GM12892 (cell line): ENCODE data around the gene PAGE1. TPM values are rescaled to one million over a fixed set of nuclear protein-coding genes. Genes with fewer than 3 reads are reported as not detected.
"Not testable (repeated sequence)": the region's sequence is repeated elsewhere in the genome, so short reads cannot be mapped to it uniquely, and the experiment has no call there.

Experiments
- DNase-seq: peaks from one replicate; pipeline ENCODE4 v3.0.0; 2011; ENCODE audit not compliant: insufficient read length
- FAIRE-seq: peaks from 2 replicates; lab custom pipeline; 2011; peaks lifted over from hg19 to GRCh38; lab: Jason Lieb, UNC
- POLR2A ChIP-seq: IDR thresholded peaks from 2 replicates; pipeline ENCODE4 v1.6.1; 2011; ENCODE audit warnings: low read depth, low read length, control low read depth
- POLR2AphosphoS5 ChIP-seq: IDR thresholded peaks from 2 replicates; pipeline ENCODE4 v1.6.1; 2011; ENCODE audit warnings: low read depth, low read length, control low read depth
- TAF1 ChIP-seq: IDR thresholded peaks from 2 replicates; pipeline ENCODE4 v1.6.1; 2011; ENCODE audit warnings: low read depth, mild to moderate bottlenecking, control low read depth, low read length, borderline replicate concordance
- polyA plus RNA-seq: library from polyadenylated mRNA; unstranded; fragments of >200 nt; gene quantifications from one replicate; pipeline ENCODE4 v1.2.1, GENCODE V29; 2012; ENCODE audit warnings: missing spikeins, inconsistent platforms; ENCODE audit not compliant: missing spikeins

PAGE1 gene, protein sequence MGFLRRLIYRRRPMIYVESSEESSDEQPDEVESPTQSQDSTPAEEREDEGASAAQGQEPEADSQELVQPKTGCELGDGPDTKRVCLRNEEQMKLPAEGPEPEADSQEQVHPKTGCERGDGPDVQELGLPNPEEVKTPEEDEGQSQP
- polyA plus RNA-seq: not detected

- TF ChIP-seq TAF1 (no peak), POLR2AphosphoS5 (no peak), POLR2A (no peak)
Measured at GRCh38 chrX:49695276-49696180, at the start of gene PAGE1. Gene PAGE1 (minus strand): TSS chrX:49695984. CDS start chrX:49694770, 1,214 bp downstream.

DNA sequence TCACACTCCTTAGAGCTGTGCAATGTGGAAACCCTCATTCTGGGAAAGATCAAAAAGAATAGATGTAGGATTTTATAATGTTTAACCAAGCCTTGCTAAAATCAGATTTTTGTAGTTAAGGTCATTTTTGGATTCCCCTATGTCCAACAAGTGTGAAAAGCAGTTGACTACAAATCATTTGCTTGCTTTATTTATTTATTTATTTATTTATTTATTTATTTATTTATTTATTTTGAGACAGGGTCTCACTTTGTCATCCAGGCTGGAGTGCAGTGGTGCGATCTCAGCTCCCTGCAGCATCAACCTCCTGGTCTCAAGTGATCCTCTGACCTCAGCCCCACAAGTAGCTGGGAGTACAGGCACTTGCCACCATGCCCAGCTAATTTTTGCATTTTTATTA is 45.7 kb upstream of the PAGE1 start:
- not testable (repeated sequence) for FAIRE-seq, DNase-seq

More at GRCh38 chrX:49695276-49696180, at the start of gene PAGE1:
- FAIRE-seq: no peak
- DNase-seq: no peak

GRCh38 chrX:49727847-49728246 is 32.1 kb upstream of the PAGE1 start:
- no peak for DNase-seq
- no peak for TF ChIP-seq POLR2A
- no peak for TF ChIP-seq TAF1
- no peak for TF ChIP-seq POLR2AphosphoS5
- FAIRE-seq: no peak

DNA sequence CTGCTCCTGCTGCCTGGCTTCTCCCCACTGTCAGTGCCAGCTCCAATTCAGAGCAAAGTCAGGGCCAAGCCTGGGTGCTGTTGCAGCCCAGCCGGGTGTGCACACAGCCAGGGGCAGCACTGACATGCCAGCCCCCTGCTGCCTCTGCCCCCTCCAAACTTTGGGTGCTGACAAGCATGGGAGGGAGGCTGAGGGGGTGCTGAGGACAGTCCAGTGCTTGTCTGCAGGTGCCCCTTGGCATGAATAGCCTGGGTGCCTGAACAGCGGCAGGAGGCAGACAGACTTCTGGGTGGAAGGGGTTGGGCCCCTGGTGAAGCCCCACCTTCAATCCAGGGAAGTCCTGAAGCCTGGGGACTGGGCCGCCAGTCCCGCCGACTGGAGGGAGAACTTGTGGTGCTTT is 31.2 kb upstream of the PAGE1 start:
- DNase-seq (no peak), FAIRE-seq (no peak)
- TF ChIP-seq TAF1: no peak

DNA sequence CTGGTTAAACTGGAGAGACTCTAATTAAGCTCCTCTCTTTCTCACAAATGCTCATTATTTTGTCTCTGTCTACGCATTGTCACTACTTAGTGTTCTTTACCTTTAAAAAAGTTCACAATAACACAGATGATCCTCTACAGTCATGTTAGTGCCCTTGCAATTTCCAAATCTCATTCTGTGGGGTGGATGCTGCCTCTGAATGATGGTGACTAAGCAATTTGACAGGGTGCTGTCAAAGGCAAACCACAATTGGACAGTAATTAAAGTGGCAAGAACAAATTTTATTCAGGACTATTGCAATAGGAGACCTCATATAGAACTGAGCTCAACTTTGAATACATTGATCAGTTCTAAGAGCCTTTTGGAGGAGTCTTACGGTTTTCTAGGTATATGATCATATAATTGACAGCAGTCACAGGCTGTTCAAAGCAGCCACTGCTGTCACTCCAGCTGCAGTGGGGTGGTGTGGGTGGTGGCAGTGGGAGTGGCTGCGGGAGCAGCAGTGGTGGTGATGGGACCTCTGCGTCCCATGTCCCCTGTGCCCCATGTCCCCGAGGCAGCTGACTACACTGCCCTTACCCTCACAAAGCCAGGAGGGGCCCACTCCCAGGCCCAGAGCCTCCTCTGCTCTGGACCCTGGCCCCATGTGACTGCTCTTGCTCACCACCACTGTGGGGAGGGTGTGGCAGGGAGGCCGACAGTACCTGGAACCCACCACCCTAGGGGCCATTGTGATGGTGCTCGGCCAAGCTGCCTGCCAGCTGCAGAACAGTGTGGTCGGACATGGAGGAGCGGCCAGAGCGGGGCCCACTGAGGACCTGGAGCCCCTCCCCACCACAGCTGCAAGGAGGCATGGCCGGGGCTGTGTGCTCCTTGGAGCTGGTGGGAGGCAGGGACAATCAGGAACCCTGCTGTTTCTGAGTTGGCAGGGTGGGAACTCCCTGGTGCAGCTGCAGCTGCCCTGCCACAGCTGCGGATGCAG is 30.4 kb upstream of the PAGE1 start:
- DNase-seq (no peak), FAIRE-seq (no peak)
- TF ChIP-seq POLR2AphosphoS5: no peak
- no peak for TF ChIP-seq POLR2A
- TF ChIP-seq TAF1: no peak

GRCh38 chrX:49725401-49725800 is 29.6 kb upstream of the PAGE1 start:
- FAIRE-seq (no peak), DNase-seq (no peak)
- TF ChIP-seq POLR2AphosphoS5 (no peak), TAF1 (no peak), POLR2A (no peak)

GRCh38 chrX:49720106-49720505 is 24.3 kb upstream of the PAGE1 start:
- not testable (repeated sequence) for DNase-seq, FAIRE-seq

GRCh38 chrX:49712577-49712976 is 16.8 kb upstream of the PAGE1 start:
- DNase-seq (no peak), FAIRE-seq (no peak)
- TF ChIP-seq POLR2AphosphoS5 (no peak), POLR2A (no peak), TAF1 (no peak)

- no peak for FAIRE-seq
Measured at GRCh38 chrX:49710744-49711319, 15.0 kb upstream of the PAGE1 start.

DNA sequence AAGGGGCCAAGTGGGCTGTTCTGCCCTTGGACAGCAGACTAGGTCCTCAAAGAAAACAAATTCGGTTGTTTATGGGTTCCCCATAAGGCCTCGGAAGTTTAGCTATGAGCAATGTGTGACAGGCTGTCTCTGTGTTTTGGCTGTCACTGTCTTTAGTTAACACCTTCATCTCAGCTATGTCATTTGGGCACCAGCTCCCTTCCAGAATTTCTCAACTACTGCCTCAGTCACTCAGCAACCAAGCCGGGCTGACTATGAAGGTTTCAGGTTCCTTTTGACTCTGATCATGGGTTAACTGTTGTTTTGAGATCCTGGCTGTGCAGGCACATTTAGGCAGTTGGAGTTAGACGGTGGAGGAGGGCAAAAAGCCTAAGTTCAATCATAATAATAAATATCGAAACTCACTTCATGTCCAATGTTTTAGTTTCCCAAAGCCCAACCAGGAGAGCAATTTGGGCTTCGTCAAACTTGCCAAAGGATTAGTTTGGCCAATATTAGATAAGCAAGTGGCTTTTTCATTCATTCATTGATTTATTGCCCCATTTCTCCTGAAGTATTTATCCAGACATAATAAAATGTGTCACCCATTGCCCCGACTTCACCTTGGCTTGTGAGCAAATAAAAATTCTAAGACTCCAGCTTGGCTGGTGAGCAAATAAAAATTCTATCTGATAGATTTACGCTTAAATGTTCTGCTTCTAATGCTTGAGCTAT is 9.1 kb upstream of the PAGE1 start:
- DNase-seq (no peak), FAIRE-seq (no peak)
- TF ChIP-seq POLR2AphosphoS5: no peak
- TF ChIP-seq TAF1: no peak
- TF ChIP-seq POLR2A: no peak

More at GRCh38 chrX:49710744-49711319, 15.0 kb upstream of the PAGE1 start:
- no peak for DNase-seq
- no peak for TF ChIP-seq POLR2A
- no peak for TF ChIP-seq TAF1
- no peak for TF ChIP-seq POLR2AphosphoS5
